NCI-H1048 (cell line): ENCODE measurements around the gene IKZF1.

Experiments
- DNase-seq: peaks from one replicate; lab custom pipeline; 2025; lab: John Stamatoyannopoulos, UW

The IKZF1 gene

DNA sequence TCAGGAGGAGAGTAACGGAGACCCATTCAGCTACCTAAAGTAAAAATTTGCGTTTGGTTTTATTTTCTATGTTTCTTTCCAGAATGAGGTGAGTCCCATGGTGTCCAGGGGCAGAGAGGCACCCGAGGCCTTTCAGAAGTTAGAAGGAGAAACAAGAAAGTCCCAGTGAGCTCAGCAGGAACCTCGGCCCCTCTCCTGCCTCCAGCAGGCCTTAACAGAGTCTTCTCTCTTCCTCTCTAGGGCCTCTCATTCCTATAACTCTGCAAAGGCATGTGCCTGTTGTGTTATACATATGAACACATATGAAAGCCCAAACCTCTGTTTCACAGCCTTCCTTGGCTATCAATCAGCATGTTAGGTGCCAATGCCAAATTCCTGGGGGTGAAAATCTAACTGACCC is 20.8 kb upstream of the IKZF1 start:
- no peak for DNase-seq

DNA sequence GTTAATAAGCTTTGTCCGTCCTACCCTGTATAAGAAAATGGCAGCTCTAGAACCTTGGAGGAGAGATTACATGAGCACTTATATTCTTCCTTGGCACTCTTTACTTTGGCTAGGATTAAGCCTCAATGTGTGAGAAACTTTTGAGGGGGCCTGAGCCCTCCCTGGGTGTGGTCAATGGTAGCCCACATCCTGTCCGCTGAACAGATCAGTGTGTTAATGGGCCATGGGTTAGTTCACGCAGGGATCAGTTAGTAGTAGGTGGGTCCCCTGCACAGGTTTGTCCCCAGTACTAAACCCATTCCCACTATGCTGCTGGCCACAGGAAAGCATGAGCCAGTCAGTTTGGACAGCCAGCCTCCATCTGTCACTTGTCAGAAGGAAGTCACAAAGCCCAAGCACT is 20.2 kb upstream of the IKZF1 start:
- DNase-seq: no peak

DNA sequence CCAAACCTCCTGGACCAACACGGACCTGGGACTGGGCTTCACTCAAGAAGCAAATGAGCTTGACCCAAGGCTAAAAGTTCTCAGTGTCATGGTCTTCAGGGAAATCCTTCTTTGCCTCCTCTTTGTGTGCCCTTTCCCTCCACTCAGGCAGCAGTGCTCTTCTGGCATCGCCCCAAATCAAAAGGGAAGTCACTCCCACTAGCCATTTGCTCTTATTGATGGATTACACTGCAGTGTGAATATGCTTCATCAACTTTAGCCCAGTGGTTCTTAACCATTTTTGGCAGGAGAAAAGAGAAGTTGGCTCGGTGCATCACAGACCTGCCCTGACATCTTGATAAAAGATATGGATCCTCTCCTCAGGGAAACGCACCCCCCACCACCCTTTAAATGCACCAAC is 19.2 kb upstream of the IKZF1 start:
- no peak for DNase-seq

DNA sequence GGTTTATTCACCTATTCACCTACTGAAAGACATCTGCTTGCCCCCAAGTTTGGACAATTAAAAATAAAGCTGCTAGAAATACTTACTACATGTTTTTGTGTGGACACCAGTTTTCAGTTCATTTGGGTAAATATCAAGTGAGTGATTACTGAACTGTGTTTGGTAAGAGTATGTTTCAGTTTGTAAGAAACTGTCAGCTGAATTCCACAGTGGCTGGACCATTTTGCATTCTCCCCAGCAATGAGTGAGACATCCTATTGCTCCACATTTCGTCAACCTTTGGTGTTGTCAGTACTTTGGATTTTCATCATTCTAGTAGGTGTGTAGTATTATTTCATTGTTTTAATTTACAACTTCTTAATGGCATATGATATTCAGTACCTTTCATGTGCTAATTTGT is 17.4 kb upstream of the IKZF1 start:
- DNase-seq: no peak

DNA sequence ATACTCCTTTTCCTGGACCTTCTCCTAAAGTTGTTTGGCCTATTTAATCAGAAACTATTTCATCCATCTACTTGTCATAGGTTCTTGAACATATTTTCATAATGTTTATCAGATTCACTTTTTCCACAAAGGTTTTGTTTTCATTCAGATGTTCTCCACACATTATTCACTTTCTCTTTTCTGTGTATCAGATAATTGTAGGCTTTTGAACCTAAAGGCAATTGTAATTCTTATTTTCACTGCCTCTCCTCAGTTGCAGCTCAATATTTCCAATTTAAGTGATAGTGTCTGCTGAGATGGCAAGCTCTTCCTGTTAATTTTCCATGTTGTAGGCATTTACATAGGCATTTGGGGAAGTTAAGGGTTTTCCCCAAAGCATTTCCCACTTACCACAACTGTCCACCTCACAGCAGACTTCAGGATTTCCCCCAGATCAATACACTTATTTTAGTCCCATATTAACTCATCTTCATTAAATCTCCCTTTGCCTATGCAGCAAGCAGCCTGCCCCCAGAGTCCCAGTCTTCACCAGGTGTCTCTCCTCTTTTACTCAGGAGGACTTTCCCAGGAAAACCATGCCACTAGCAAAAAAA is 12.3 kb upstream of the IKZF1 start:
- DNase-seq: no peak

DNA sequence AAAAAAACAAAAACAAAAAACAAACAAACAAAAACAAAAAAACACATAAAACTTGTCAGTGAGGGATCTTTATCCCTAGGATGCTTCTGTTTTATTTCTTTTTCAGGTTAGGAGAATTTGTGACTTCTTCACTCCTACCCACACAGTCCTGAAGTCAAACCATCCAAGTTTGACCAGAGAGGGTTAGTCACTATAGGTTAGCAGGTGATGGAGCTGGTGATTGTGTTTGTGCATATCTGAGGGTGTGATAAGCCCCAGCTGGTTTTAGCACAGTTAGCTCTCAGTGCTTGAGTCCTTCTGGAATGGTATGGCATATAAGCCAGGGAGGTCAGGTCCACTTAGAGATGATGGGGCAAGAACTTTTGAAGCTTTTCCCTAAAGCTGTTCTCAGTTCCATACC is 11.8 kb upstream of the IKZF1 start:
- no peak for DNase-seq

DNA sequence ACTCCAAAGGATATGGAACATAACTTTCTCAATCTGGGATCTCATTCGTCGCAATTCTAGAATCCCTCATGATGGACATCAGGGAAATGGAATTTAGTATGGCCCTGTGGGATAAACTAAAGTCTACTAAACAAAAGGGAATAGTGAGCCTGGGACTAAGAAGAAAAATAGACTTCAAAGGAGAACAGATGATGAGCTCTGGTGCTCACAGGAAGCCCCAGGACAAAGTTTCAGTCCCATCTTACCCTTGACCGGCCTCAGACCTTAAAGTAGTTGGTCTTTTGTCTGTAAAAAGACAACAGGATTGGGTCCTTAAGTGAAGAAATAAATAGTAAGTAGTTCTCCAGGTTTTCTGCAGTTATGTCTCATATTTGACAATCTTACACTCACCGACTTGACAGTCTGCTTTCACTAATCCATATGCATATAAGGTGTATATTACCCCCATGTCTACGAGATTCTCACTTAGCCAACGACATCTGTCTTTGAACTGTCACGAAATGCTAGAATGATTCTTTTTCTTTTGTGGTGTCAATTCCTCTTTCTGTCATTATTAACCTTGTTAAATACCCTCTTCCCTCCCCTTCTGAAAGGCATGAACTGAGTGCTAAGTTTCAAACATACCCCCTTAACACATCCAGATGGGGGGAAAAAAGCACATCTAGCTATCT is 10.9 kb upstream of the IKZF1 start:
- DNase-seq: no peak

DNA sequence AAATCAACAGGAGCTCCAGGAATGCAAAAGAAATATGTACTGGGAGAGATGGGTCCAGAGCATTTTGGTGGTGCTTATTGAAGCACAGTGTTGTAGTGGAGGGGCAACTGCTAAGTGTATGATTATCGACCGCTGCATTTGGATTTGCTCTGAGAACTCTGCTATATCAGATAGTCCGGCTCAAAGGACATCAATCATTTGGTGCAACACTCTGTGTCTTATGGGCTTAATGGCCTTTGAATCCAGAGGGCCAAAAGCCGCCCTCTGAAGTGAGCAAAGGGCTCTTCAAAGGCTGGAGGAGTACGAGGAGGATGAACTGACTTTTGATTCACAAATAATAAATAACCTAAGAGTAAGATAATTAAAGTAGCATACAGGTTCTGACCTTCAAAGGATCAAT is 9.4 kb upstream of the IKZF1 start:
- no peak for DNase-seq

DNA sequence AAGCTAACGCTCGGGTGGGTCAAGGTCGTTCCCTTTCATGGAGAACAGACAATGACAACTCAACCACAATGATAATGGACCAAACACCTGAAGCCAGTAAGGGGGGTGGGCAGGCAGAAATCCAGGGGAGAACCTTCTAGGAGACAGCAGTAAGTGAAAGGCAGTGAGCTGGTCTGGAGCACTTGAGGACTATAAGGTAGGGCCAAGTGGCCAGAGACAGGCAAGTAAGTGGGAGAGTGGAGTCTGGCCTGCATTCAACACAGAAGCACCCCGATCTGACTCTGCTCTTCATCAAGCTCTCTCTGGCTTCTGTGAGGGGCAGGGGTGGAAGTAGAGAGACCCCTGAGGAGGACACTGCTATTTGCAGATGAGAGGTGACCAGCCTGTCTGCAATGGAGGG is 7.7 kb upstream of the IKZF1 start:
- DNase-seq: no peak

DNA sequence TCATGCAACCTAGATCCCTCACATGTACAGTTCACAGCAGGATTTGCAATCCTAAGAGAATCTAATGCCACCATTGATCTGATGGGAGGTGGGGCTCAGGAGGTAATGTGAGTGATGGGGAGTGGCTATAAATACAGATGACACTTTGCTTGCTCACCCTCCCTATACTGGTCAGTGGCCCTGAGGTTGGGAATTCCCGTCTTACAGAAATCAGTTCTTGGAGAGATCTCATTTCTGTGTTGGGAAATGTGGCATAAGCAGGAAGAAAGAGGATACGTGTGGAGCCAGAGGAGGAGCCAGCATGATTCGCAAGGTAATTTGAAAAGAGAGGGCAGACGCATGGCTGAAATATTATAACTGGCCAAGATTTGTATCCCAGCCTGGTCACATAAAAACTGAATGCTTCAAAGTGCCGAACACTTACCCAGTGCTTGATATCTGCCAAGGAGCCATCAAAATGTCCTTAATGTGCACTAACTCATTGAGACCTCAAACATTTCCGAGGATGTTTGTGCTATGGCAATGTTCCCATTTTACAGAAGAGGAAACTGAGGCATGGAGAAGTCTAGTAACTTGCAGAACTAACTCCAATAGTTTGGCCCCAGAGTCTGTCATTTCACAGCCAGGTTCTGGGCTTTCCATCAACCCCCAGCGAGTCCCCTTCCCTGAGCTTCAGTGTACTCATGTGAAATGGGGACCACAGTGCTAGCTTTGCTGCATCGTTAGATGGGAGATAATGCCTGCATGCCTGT is 5.5 kb upstream of the IKZF1 start:
- no peak for DNase-seq

DNA sequence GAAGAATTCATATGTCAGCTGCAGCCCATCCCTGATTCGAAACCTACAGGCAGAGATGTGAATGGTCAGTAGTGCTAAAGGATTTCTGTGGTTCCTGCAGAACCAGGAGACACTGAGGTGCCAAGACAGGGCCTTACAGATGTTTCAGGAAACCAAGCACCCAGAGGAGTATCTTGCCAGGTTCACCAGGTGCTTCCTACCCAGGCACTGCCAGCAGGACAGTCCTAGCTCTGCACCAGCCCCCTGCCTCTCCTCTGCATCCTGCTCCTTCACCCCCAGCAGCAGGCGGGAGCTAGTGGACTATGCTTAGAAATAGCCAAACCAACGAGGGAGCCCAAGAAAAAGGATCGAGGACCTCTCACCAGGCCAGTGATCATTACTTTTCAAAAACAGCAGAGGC is 4.2 kb upstream of the IKZF1 start:
- DNase-seq: no peak

DNA sequence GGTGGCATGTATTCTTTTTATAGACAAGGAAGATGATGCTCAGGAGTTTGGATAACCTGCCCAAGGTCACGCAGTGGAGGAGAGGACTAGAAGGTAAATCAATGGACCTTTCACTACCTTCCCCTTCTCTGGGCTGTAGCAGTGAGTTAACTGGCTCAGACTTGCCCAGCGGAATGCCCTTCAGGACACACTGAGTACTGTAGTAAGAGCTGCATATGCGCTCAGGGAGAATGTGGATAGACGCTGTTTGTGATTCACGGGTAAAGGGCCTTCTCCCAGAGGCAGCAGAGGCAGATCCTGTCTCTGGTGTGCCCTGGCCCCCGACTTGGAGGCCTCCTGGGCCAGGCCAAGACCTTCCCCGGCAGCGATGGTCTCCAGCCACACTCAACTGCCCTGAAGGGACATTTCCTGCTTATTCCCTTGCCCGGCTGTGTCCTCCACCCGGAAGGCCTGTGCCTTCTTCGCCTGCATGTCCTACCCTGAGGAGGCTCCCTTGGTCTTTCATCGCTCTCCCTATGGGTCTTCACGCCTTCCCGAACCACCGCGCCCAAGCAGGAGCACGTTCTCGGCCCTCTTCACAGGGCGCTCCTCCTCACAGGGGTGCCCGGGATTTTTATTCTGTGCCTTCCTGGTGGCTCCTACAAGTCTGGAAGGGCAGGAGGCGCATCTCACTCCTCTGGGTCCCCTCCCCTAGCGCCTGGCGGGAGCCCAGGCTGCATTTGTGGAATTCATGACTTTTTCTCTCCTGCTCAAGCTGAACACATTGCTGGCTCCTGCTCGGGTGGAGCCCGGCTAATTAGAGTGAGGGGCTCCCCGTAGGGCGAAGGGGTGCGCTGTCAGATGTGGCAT is 1.8 kb upstream of the IKZF1 start:
- DNase-seq: no peak

DNA sequence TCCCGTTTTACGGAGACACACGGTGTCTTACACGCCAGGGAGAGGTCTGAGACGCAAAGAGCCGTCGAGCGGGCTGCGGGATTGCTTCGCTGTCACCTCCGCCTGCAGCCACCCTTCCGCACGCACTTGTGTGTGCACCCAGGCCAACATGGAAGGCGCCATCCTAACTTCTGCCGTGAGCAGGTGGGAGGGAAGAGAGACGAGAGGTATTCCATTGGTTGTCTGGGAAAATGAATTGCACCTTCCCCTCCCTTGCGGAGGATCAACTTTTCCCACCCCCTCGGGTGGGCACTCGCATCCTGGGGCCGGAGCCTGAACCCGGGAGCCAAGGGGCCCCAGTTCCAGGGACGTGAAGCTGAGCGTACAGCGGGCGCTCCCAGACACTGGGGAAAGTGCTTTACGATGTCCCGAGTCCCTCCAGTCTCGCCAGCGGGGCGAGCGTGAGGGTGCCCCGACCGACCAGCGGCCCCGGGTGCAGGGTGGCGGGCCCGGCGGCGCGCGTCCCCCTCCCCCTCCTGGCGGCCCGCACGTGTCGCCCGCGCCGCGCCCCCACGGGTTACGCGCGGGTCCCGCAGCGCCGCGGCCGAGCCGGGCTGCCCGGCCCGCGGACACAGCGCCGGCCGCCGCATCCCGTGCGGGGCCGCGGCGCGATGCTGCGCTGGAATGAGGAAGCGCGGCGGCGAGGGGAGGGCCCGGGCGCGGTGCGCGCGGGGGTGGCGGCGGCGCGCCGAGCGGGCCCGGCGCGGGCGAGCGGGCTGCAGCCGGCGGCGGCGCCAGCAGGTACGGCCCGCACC is 984 bp upstream of the IKZF1 start:
- no peak for DNase-seq

DNA sequence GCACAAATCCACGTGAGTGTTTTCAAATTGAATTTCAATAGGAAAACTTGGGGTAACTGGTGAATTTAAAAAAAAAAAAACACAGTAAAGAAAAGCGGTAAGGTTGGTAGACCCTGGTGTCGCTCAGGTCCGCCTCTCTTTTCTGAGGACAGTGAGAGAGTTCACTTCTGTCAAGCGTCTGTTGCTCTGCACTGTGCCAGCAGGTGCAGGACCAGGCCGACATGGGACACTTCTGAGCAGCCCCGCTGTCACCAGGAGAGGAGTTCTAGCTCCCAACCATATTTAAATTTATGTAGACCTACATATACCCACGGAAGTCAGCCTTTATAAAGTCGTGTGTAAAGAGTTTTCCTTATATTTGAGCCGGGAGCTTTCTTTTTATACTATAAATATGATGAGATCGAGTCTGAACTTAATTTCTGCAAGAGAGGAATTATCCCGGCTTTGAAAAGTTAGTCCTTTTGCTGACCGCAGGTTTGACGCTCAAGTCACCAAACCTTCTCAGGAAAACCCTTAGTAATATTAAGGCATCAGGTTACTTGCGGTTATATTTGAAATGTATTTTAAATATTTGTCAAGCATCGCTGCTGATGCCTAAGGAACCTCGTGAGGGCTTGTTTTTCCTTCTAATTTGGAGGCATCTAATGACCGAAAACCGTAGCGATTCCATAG is 531 bp downstream of the IKZF1 start:
- DNase-seq: no peak

DNA sequence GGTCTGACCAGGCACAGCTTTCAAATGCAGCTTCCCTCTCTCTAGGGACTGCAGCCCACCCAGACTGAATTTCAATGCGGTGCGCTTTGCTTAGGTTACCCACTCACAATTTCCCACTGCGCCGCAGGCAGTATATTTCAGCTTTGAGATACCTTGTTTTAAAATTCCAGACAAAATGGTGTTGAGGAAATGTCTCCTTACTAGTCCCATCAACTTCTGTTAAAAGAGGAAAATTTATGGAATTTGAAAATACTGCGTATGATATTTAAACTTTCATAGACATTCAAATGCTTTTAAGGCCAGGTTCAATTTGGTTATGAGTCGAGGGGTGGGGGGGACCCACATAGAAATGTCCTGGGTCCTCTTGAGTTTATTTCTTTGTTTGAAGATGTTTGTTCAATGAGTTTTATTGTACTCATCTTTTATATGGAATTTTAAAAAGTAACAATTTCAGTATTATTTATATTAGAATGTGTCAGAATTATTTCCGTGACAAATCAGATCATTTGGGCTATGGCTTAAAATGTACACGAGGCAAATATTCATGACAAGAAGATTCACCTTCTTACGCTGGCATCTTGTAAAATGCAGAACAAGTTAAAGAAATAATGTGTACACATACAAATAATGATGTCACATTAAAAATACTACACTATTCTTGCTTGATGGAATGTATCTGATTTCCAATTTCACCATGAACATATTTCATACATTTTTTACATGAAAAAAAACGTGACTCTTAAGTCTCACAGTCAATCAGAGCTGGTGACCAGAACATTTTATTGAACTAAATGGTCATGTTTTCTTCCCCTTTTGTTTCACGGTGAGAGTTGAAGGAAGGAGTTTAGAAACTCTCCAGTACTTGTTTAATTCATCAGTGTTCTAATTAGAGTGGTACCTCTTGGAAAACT is 1.3 kb downstream of the IKZF1 start:
- DNase-seq: no peak

DNA sequence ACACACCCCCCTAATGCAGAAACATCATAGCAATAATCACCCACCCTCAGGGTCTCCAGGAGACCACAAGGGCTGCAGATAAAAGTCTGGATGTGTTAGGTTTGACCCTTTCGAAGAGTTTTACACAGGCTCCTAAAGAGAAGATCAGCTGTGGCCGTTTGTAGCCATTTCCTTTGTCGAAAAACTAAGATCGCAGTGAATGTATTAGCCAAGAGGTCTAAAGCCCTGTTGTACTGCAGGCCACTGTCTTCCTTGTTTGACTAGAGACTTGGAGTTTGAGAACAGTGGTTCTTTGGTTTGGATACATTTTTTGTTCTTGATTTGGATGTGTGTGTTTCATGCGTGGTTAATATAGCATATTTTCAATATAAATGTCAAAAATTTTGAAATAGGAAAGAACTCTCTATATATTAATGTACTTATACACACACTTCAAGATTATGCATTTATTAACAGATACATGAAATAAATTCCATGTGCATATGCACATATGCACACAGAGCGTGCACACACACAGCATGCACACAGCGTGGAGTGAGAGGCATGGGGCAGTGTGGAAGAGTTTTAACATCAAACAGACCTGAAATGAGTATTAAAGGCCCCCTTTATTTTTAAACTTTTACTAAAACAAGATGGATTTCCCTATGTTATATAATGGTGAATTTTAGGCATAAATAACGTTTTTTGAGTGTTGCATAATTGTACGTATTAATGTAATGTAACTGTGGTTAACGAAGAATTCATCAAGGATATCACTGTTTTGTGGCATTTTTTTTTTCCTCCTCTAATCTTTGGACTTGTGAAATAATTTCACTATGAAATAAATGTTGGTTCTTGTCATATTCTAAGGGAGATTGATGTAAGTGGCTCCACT is 2.2 kb downstream of the IKZF1 start:
- no peak for DNase-seq

DNA sequence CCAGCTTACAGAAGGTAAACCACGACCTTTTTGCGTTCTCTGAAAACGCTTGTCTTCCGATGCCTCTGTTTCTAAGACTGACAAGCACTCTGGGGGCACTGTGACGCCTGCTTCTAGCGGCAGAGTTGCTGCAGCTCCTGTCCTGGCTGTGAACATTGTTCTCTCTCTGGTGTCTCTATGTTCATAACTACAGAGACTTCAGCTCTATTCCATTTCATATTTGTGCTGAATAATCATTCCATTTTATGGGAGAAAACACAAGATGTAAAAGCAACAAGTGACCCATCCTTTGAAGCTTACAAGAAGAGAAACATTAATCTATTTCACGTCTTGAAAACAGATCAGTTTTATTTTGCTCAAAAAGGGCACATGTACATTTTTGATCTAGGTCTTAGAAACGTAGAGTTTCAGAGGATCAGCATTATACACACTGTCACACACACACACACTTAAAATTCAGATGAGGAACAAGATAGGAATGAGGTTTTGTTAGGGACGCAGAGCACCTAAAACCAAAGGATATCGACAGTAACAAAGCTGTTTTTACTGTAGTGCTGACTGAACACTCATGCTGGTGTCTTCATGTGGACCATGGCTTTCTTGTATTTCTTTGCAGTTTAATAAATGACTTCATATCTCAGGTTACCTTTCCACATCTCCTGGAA is 3.0 kb downstream of the IKZF1 start:
- no peak for DNase-seq

DNA sequence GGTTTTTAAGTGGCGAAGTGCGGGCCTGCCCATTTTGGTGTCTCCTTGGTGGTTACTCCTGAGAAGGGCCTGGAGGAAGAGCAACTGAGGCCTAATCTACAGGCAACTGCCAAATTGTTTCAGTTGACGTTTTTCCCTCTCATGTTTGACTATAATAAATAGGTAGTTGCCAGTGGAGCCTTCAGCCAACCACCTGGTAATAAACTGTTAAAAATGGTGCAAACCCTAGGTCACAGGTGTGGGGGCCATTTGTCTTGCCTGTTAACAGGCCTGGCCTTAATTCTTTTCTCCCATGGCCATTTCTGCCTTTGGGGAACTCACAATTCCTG is 3.7 kb downstream of the IKZF1 start:
- no peak for DNase-seq
